Chondrocyte (in vitro differentiated cells): ENCODE results near the gene GPR31. TPM values are rescaled to one million over a fixed set of nuclear protein-coding genes. Genes with fewer than 3 reads are reported as not detected.
"Not testable (repeated sequence)": the region's sequence is repeated elsewhere in the genome, so short reads cannot be mapped to it uniquely, and the experiment has no call there.

Experiments used
- DNase-seq: peaks from one replicate; pipeline ENCODE4 v3.0.0; 2021; ENCODE audit warnings: mixed read lengths, low spot score
- H3K27ac Mint-ChIP-seq: one replicate; pipeline ENCODE4 v1.8.0; 2021; ENCODE audit warnings: mild to moderate bottlenecking, moderate library complexity, mixed read lengths; ENCODE audit not compliant: unreplicated experiment
- H3K27me3 Mint-ChIP-seq: 2 replicates; pipeline ENCODE4 v1.8.0; 2021; ENCODE audit warnings: low read depth, mixed read lengths
- H3K36me3 Mint-ChIP-seq: 2 replicates; pipeline ENCODE4 v1.8.0; 2021; ENCODE audit warnings: low read depth, mixed read lengths
- H3K4me1 Mint-ChIP-seq: 2 replicates; pipeline ENCODE4 v1.8.0; 2021; ENCODE audit warnings: low read depth, mild to moderate bottlenecking, mixed read lengths
- H3K4me3 Mint-ChIP-seq: one replicate; pipeline ENCODE4 v1.8.0; 2021; ENCODE audit warnings: mild to moderate bottlenecking, moderate library complexity, mixed read lengths; ENCODE audit not compliant: unreplicated experiment
- H3K9me3 Mint-ChIP-seq: 2 replicates; pipeline ENCODE4 v1.8.0; 2021; ENCODE audit warnings: low read depth, mixed read lengths
- total RNA-seq: library from RNA; stranded (reverse); gene quantifications from 3 replicates; pipeline ENCODE4 v1.2.1, GENCODE V29; 2021
- TF ChIP-seq, protein P1 (sequence below): fragments of 200-600 bp; sonication (generic); IDR thresholded peaks from 2 replicates; pipeline ENCODE4 v1.5.0; 2021; ENCODE audit warnings: antibody characterized with exemption, mild to moderate bottlenecking, moderate library complexity

The GPR31 gene
- total RNA-seq, 1 donor from 2014 or later = not detected

DNA sequence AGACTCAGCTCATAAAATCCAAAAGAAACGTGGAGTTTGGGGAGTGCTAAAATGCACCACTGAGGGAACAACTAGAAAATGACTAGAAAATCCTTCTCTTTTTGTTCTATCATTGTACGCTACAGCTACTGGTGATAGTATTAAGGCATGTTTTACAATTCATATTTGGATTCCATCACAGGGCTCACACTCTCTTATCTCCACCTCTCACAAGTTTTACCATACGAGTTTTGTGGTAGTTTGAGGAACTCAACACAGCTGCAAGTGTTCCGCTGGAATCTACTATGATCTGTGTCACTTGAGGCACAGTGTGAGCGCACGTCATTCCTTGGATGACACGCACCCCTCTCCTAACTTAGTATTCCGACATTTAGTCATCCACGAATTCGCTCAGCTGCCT is 9.9 kb upstream of the GPR31 start:
- H3K27me3 Mint-ChIP-seq = peaks cover 51% of the 10 kb centered on the region
- not testable (repeated sequence) for H3K36me3 Mint-ChIP-seq, H3K4me3 Mint-ChIP-seq, H3K27ac Mint-ChIP-seq, H3K4me1 Mint-ChIP-seq, DNase-seq, H3K9me3 Mint-ChIP-seq

DNA sequence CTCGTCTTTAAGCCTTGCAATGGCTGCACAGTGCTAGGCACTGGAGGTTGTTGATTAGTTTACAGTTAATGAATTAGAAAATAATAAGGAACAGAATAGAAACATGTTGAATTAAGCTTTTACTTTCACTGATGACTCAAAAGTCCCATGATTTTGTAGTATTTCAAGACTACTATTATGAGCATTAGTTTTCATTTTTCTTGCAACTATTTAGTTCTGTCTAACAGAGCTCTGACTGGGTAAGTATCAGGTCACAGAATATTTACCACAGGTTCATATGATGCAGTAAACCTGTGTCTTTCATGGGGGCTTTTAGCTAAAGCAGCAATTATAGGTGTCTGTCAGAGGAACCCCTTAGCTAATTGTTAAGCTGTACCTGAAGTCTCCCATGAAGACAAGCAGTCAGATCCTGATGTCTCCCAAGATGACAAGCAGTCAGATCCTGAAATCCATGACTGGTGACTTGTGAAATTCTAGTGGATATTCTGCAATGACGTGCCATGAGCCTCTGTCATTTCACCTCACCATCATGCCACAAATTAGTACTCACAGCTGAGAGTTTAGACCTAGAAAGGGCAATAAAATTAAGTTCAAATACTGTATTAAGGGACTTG is 8.2 kb upstream of the GPR31 start:
- Mint-ChIP-seq H3K4me3 (no peak overlapping the region), H3K9me3 (no peaks in the 10 kb centered on the region), H3K4me1 (no peaks in the 10 kb centered on the region), H3K36me3 (peaks cover 2% of the 10 kb centered on the region), H3K27me3 (peaks cover 39% of the 10 kb centered on the region), H3K27ac (no peak overlapping the region)
- no peak for DNase-seq
- TF ChIP-seq, protein P1, sequence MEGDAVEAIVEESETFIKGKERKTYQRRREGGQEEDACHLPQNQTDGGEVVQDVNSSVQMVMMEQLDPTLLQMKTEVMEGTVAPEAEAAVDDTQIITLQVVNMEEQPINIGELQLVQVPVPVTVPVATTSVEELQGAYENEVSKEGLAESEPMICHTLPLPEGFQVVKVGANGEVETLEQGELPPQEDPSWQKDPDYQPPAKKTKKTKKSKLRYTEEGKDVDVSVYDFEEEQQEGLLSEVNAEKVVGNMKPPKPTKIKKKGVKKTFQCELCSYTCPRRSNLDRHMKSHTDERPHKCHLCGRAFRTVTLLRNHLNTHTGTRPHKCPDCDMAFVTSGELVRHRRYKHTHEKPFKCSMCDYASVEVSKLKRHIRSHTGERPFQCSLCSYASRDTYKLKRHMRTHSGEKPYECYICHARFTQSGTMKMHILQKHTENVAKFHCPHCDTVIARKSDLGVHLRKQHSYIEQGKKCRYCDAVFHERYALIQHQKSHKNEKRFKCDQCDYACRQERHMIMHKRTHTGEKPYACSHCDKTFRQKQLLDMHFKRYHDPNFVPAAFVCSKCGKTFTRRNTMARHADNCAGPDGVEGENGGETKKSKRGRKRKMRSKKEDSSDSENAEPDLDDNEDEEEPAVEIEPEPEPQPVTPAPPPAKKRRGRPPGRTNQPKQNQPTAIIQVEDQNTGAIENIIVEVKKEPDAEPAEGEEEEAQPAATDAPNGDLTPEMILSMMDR = no peak

DNA sequence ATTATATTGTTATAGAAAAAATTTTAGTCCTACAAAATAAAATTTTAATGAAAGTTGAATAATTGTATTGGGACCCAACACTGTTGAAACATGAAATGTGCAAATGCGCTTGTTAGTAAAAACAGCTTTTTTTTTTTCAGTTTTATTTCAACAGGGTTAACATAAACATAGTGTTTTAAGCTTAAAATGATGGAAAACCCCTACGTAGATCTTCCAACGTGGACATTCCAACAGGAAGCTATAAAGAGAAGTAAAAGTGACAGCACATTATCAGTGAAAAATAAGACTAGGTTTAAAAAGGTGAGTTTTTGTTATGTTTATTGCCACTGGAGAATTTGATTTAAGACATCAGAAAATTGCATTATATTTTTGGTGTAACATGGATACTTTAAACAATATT is 6.5 kb upstream of the GPR31 start:
- TF ChIP-seq, protein P1 = no peak
- no peak overlapping the region for H3K27ac Mint-ChIP-seq

DNA sequence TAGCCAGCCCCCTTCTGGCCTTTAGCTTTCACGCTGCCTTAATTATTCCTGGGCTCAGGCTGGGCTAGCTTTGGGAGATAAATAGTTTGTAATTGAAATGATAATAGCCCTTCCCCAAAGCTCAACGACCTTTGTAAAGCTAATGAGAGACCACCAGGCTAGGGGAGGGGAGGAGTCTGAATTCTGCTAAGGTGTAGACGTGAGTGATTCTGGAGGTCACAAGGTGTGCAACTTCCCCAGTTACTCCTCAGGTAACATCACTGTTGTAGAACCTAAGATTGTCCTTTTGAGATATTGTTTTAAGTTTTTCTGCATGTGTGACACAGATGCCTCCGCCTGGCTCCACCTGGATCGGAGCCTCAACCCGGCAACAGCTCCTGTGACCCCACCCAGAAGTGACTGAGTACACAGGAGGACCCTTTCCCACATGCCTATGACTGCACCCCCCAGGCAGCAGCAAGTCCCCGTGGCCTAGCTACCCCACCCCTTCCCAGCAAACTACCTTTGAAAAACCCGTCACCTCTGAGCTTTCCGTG is 5.8 kb upstream of the GPR31 start:
- no peak for DNase-seq
- peaks cover 2% of the 10 kb centered on the region for H3K36me3 Mint-ChIP-seq
- no peaks in the 10 kb centered on the region for H3K4me1 Mint-ChIP-seq
- H3K9me3 Mint-ChIP-seq = no peaks in the 10 kb centered on the region
- peaks cover 34% of the 10 kb centered on the region for H3K27me3 Mint-ChIP-seq
- no peak overlapping the region for H3K27ac Mint-ChIP-seq
- H3K4me3 Mint-ChIP-seq = no peak overlapping the region
- TF ChIP-seq, protein P1 = no peak

More for the DNA sequence above, 6.5 kb upstream of the GPR31 start:
- DNase-seq = no peak
- H3K4me1 Mint-ChIP-seq = no peaks in the 10 kb centered on the region
- H3K9me3 Mint-ChIP-seq = no peaks in the 10 kb centered on the region
- H3K36me3 Mint-ChIP-seq = peaks cover 2% of the 10 kb centered on the region
- peaks cover 35% of the 10 kb centered on the region for H3K27me3 Mint-ChIP-seq
- no peak overlapping the region for H3K4me3 Mint-ChIP-seq

DNA sequence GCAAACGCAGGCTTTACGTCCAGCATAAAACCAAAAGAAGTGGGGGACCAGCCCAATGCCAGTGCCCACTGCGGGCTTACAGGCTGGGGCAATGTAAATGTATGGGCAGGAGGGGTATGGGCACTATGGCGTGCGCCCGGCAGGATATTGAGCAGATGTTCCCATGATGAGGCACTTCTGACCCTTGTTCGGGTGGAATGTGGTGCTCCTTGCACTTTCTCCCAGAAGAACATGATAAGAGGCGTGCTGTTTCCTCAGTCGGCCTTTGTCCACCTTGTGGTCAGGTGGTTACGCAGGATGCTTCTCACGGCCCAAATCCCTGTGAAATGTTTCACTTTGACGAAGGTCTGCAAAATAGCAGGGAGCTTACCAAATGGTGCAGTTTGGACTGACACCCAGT is 4.8 kb upstream of the GPR31 start:
- Mint-ChIP-seq H3K4me3 (no peak overlapping the region), H3K36me3 (peaks cover 2% of the 10 kb centered on the region), H3K4me1 (no peaks in the 10 kb centered on the region), H3K27me3 (peaks cover 32% of the 10 kb centered on the region), H3K9me3 (no peaks in the 10 kb centered on the region), H3K27ac (no peak overlapping the region)
- TF ChIP-seq, protein P1 = no peak
- DNase-seq = no peak
